BLaER1 treated with 17β-estradiol and CSF1 and Interleukin-3, amounts not matched to agents 10 nM and 100 nM (cell line): Measurements from ENCODE around the gene LRRC74A.
A peak's percentile ranks its signal among the peaks of the same experiment; 100 is the strongest.

Experiments used
- H3K27ac ChIP-seq, 11 experiments: shearing (Covaris generic); formaldehyde crosslinking; 2 replicates each; pipeline ENCODE4 v1.8.1; 2022
- H3K27me3 ChIP-seq, 11 experiments: shearing (Covaris generic); formaldehyde crosslinking; 2 replicates each; pipeline ENCODE4 v1.8.1; 2022
- H3K36me3 ChIP-seq, 11 experiments: shearing (Covaris generic); formaldehyde crosslinking; 2 replicates each; pipeline ENCODE4 v1.8.1; 2022
- H3K4me1 ChIP-seq, 10 experiments: shearing (Covaris generic); formaldehyde crosslinking; 2 replicates each; pipeline ENCODE4 v1.8.1; 2022
- H3K4me2 ChIP-seq, 11 experiments: shearing (Covaris generic); formaldehyde crosslinking; 2 replicates each; pipeline ENCODE4 v1.8.1; 2022
- H3K4me3 ChIP-seq, 10 experiments: shearing (Covaris generic); formaldehyde crosslinking; 2 replicates each; pipeline ENCODE4 v1.8.1; 2022
- H3K9ac ChIP-seq, 11 experiments: shearing (Covaris generic); formaldehyde crosslinking; 2 replicates each; pipeline ENCODE4 v1.8.1; 2022
- H3K9me3 ChIP-seq, 11 experiments: shearing (Covaris generic); formaldehyde crosslinking; replicated peaks in 1 of 11; 2 replicates each; pipeline ENCODE4 v1.8.1; 2022
- H4K20me1 ChIP-seq, 11 experiments: shearing (Covaris generic); formaldehyde crosslinking; 2 replicates each; pipeline ENCODE4 v1.8.1; 2022
- Cebpa-rat ChIP-seq, 11 experiments: shearing (Covaris generic); IDR thresholded peaks; 2 replicates each; pipeline ENCODE4 v1.8.1; 2022

Gene LRRC74A

GRCh38 chr14:76780875-76781647 is 45.1 kb upstream of the LRRC74A start:
- H3K36me3 ChIP-seq = peaks cover 17 to 60% (median 33%) of the 10 kb centered on the region in 11 experiments; a peak in 20 of 22 replicates
- no peak for TF ChIP-seq Cebpa-rat (IDR thresholded peaks at IDR 0.05)
- H3K9ac ChIP-seq = peak overlapping the region in 1 of 11 experiments; percentile 20; a peak in 1 of 22 replicates
- H3K4me3 ChIP-seq = no peak overlapping the region
- H4K20me1 ChIP-seq = peaks cover 0 to 25% (median 0%) of the 10 kb centered on the region in 11 experiments; a peak in 1 of 22 replicates
- H3K27me3 ChIP-seq = no peaks in the 10 kb centered on the region
- H3K4me1 ChIP-seq = peaks cover 29 to 83% (median 49%) of the 10 kb centered on the region in 10 experiments
- H3K9me3 ChIP-seq = no peaks in the 10 kb centered on the region
- peak overlapping the region in 5 of 11 experiments; percentile 69 to 88 (median 88); a peak in 9 of 22 replicates for H3K4me2 ChIP-seq
- peak overlapping the region in 3 of 11 experiments; percentile 26 to 60 (median 58); a peak in 4 of 22 replicates for H3K27ac ChIP-seq

GRCh38 chr14:76781648-76782051 is 44.6 kb upstream of the LRRC74A start:
- H3K27me3 ChIP-seq = no peaks in the 10 kb centered on the region
- peak overlapping the region in 4 of 11 experiments; percentile 22 to 60 (median 42); a peak in 6 of 22 replicates for H3K27ac ChIP-seq
- H3K9me3 ChIP-seq = no peaks in the 10 kb centered on the region
- peaks cover 21 to 64% (median 39%) of the 10 kb centered on the region in 11 experiments for H3K36me3 ChIP-seq
- H4K20me1 ChIP-seq = peaks cover 0 to 25% (median 0%) of the 10 kb centered on the region in 11 experiments; a peak in 1 of 22 replicates
- TF ChIP-seq Cebpa-rat (IDR thresholded peaks at IDR 0.05) = no peak
- H3K4me2 ChIP-seq = peak overlapping the region in 9 of 11 experiments; percentile 57 to 88 (median 69); a peak in 17 of 22 replicates
- H3K4me3 ChIP-seq = no peak overlapping the region
- H3K4me1 ChIP-seq = peaks cover 28 to 78% (median 45%) of the 10 kb centered on the region in 10 experiments
- H3K9ac ChIP-seq = peak overlapping the region in 1 of 11 experiments; percentile 20; a peak in 1 of 22 replicates

GRCh38 chr14:76782115-76782884 is 43.9 kb upstream of the LRRC74A start:
- no peak for TF ChIP-seq Cebpa-rat (IDR thresholded peaks at IDR 0.05)
- Histone ChIP-seq H3K4me2 (peak overlapping the region; percentile 54 to 88 (median 68)), H3K9me3 (no peaks in the 10 kb centered on the region), H3K27ac (peak overlapping the region in 10 of 11 experiments; percentile 15 to 61 (median 48); a peak in 14 of 22 replicates), H3K4me3 (peak overlapping the region in 1 of 10 experiments; percentile 15; a peak in 1 of 20 replicates), H3K36me3 (peaks cover 28 to 70% (median 45%) of the 10 kb centered on the region in 11 experiments), H4K20me1 (0 out of 22 replicates have a peak, but pooled peaks cover 0 to 25% (median 0%) of the 10 kb centered on the region in 11 experiments), H3K27me3 (no peaks in the 10 kb centered on the region), H3K9ac (peak overlapping the region in 8 of 11 experiments; percentile 4 to 61 (median 46); a peak in 12 of 22 replicates), H3K4me1 (peaks cover 26 to 71% (median 40%) of the 10 kb centered on the region in 10 experiments)

- H3K36me3 ChIP-seq = peaks cover 35 to 78% (median 53%) of the 10 kb centered on the region in 11 experiments
- H3K4me3 ChIP-seq = peak overlapping the region in 1 of 10 experiments; percentile 15; a peak in 1 of 20 replicates
- peaks cover 23 to 64% (median 36%) of the 10 kb centered on the region in 10 experiments for H3K4me1 ChIP-seq
- H4K20me1 ChIP-seq = 0 out of 22 replicates have a peak, but pooled peaks cover 0 to 25% (median 0%) of the 10 kb centered on the region in 11 experiments
- H3K4me2 ChIP-seq = peak overlapping the region; percentile 54 to 88 (median 68)
- peak overlapping the region in 10 of 11 experiments; percentile 15 to 61 (median 48); a peak in 17 of 22 replicates for H3K27ac ChIP-seq
- no peak for TF ChIP-seq Cebpa-rat (IDR thresholded peaks at IDR 0.05)
- H3K9ac ChIP-seq = peak overlapping the region in 10 of 11 experiments; percentile 4 to 61 (median 37); a peak in 14 of 22 replicates
- H3K9me3 ChIP-seq = no peaks in the 10 kb centered on the region
- no peaks in the 10 kb centered on the region for H3K27me3 ChIP-seq
Measured at GRCh38 chr14:76782885-76783566, 43.2 kb upstream of the LRRC74A start.

- H3K27me3 ChIP-seq = no peaks in the 10 kb centered on the region
- H4K20me1 ChIP-seq = 0 out of 22 replicates have a peak, but pooled peaks cover 0 to 25% (median 0%) of the 10 kb centered on the region in 11 experiments
- no peaks in the 10 kb centered on the region for H3K9me3 ChIP-seq
- H3K27ac ChIP-seq = no peak overlapping the region
- no peak for TF ChIP-seq Cebpa-rat (IDR thresholded peaks at IDR 0.05)
- peak overlapping the region in 3 of 11 experiments; percentile 4 to 88 (median 82); a peak in 5 of 22 replicates for H3K4me2 ChIP-seq
- peaks cover 23 to 50% (median 35%) of the 10 kb centered on the region in 10 experiments for H3K4me1 ChIP-seq
- peaks cover 49 to 80% (median 60%) of the 10 kb centered on the region in 11 experiments for H3K36me3 ChIP-seq
- H3K9ac ChIP-seq = no peak overlapping the region
- H3K4me3 ChIP-seq = no peak overlapping the region
Measured at GRCh38 chr14:76784266-76784874, 41.8 kb upstream of the LRRC74A start.

- 0 out of 22 replicates have a peak, but pooled peaks cover 0 to 25% (median 0%) of the 10 kb centered on the region in 11 experiments for H4K20me1 ChIP-seq
- TF ChIP-seq Cebpa-rat (IDR thresholded peaks at IDR 0.05) = no peak
- H3K4me3 ChIP-seq = no peak overlapping the region
- H3K9ac ChIP-seq = no peak overlapping the region
- H3K4me2 ChIP-seq = no peak overlapping the region
- no peak overlapping the region for H3K27ac ChIP-seq
- H3K9me3 ChIP-seq = no peaks in the 10 kb centered on the region
- peaks cover 23 to 46% (median 35%) of the 10 kb centered on the region in 10 experiments for H3K4me1 ChIP-seq
- H3K36me3 ChIP-seq = peaks cover 47 to 82% (median 64%) of the 10 kb centered on the region in 11 experiments
- no peaks in the 10 kb centered on the region for H3K27me3 ChIP-seq
Measured at GRCh38 chr14:76784881-76785280, 41.3 kb upstream of the LRRC74A start.

GRCh38 chr14:76786601-76787000 is 39.6 kb upstream of the LRRC74A start:
- Histone ChIP-seq H3K27me3 (no peaks in the 10 kb centered on the region), H3K4me2 (no peak overlapping the region), H3K36me3 (peaks cover 55 to 86% (median 70%) of the 10 kb centered on the region in 11 experiments), H3K9me3 (no peaks in the 10 kb centered on the region), H3K27ac (no peak overlapping the region), H3K4me1 (peaks cover 21 to 32% (median 27%) of the 10 kb centered on the region in 10 experiments), H4K20me1 (0 out of 22 replicates have a peak, but pooled peaks cover 0 to 25% (median 0%) of the 10 kb centered on the region in 11 experiments), H3K9ac (no peak overlapping the region), H3K4me3 (no peak overlapping the region)
- TF ChIP-seq Cebpa-rat (IDR thresholded peaks at IDR 0.05) = no peak
